ENCODE data around the gene DNM3.

Gene DNM3

GRCh38 chr1:172448995-172449584 is 607.8 kb downstream of the DNM3 start:
- DNase-seq (ENCODE audit: low read depth in 1 of 2, low spot score in 1 of 2): no peak

GRCh38 chr1:172449585-172450523 is 608.6 kb downstream of the DNM3 start:
- DNase-seq (ENCODE audit: low read depth in 1 of 2, low spot score in 1 of 2): no peak

GRCh38 chr1:172450524-172450885 is 609.2 kb downstream of the DNM3 start:
- no peak for DNase-seq (ENCODE audit: low read depth in 1 of 2, low spot score in 1 of 2)

- DNase-seq (ENCODE audit: low read depth in 1 of 2, low spot score in 1 of 2): no peak
These were observed 609.7 kb downstream of the DNM3 start for GRCh38 chr1:172451002-172451443.

GRCh38 chr1:172452536-172453152 is 611.3 kb downstream of the DNM3 start:
- DNase-seq (ENCODE audit: low read depth in 1 of 2, low spot score in 1 of 2): no peak

- no peak for DNase-seq (ENCODE audit: low read depth in 1 of 2, low spot score in 1 of 2)
These were observed 611.9 kb downstream of the DNM3 start for GRCh38 chr1:172453153-172453545.

GRCh38 chr1:172453607-172454006 is 612.3 kb downstream of the DNM3 start:
- no peak for DNase-seq (ENCODE audit: low read depth in 1 of 2, low spot score in 1 of 2)

GRCh38 chr1:172455451-172455850 is 614.2 kb downstream of the DNM3 start:
- no peak for DNase-seq (ENCODE audit: low read depth in 1 of 2, low spot score in 1 of 2)

- DNase-seq (ENCODE audit: low read depth in 1 of 2, low spot score in 1 of 2): no peak
These were observed 615.1 kb downstream of the DNM3 start for GRCh38 chr1:172456344-172456769.

GRCh38 chr1:172457479-172458130 is 616.3 kb downstream of the DNM3 start:
- DNase-seq (ENCODE audit: low read depth in 1 of 2, low spot score in 1 of 2): no peak

GRCh38 chr1:172460177-172460576 is 618.9 kb downstream of the DNM3 start:
- no peak for DNase-seq (ENCODE audit: low read depth in 1 of 2, low spot score in 1 of 2)

GRCh38 chr1:172460887-172461315 is 619.6 kb downstream of the DNM3 start:
- DNase-seq (ENCODE audit: low read depth in 1 of 2, low spot score in 1 of 2): no peak
